HEK293 (cell line): Measurements from ENCODE around the gene AP5Z1.

Source experiments
- KLF16 ChIP-seq: fragments of 450-650 bp; formaldehyde crosslinking; IDR thresholded peaks from 2 replicates; pipeline ENCODE4 v1.5.1; 2017; ENCODE audit warnings: missing biosample characterization, missing genetic modification characterization
- YY1 ChIP-seq: fragments of 450-650 bp; formaldehyde crosslinking; IDR thresholded peaks from 2 replicates; pipeline ENCODE4 v1.5.1; 2018; ENCODE audit warnings: missing biosample characterization, missing genetic modification characterization
- YY2 ChIP-seq: fragments of 450-650 bp; formaldehyde crosslinking; IDR thresholded peaks from 2 replicates; pipeline ENCODE4 v1.5.1; 2016; ENCODE audit warnings: missing biosample characterization, missing genetic modification characterization
- ZFP69B ChIP-seq: fragments of 450-650 bp; formaldehyde crosslinking; IDR thresholded peaks from 2 replicates; pipeline ENCODE4 v1.5.1; 2016; ENCODE audit warnings: missing biosample characterization, missing genetic modification characterization
- ZNF623 ChIP-seq: fragments of 450-650 bp; formaldehyde crosslinking; IDR thresholded peaks from 2 replicates; pipeline ENCODE4 v1.5.1; 2016; ENCODE audit warnings: missing biosample characterization, missing genetic modification characterization
- ZNF707 ChIP-seq: fragments of 450-650 bp; formaldehyde crosslinking; IDR thresholded peaks from 2 replicates; pipeline ENCODE4 v1.5.1; 2016; ENCODE audit warnings: missing biosample characterization, missing genetic modification characterization
- ZNF777 ChIP-seq: fragments of 450-650 bp; formaldehyde crosslinking; IDR thresholded peaks from 2 replicates; pipeline ENCODE4 v1.5.1; 2017; ENCODE audit warnings: missing biosample characterization, missing genetic modification characterization, borderline replicate concordance
- TF ChIP-seq, protein P1 (sequence below): fragments of 450-650 bp; formaldehyde crosslinking; IDR thresholded peaks from 2 replicates; pipeline ENCODE4 v1.5.1; 2016; ENCODE audit warnings: missing biosample characterization, missing genetic modification characterization

DNA sequence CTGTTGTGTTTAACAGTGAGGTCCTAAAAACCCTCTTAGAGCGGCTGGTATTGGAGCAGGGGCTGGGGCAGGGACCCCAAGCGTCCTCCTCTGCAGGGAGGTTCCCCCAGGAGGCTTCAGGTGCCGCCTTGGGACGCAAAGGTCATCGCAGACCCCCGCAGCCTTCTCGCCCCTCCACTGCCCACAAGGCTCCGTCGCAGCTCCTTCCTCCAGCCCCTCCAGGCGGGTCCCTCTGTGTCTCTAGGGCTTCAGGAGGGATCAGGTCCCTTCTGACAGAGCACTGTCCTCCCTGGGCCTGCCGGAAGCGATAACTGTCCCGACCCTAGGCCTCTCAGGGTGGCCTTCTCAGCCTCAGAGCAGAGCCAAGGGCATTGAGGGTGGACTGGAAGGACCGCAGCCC, 26.1 kb upstream of the AP5Z1 start:
- TF ChIP-seq KLF16 (tag by site-specific recombination) (no peak), YY1 (tag by site-specific recombination) (no peak), ZNF623 (tag by site-specific recombination) (no peak), YY2 (tag by site-specific recombination) (no peak), ZFP69B (tag by site-specific recombination) (no peak), ZNF777 (no peak), ZNF707 (tag by site-specific recombination) (no peak)
- TF ChIP-seq, protein P1, sequence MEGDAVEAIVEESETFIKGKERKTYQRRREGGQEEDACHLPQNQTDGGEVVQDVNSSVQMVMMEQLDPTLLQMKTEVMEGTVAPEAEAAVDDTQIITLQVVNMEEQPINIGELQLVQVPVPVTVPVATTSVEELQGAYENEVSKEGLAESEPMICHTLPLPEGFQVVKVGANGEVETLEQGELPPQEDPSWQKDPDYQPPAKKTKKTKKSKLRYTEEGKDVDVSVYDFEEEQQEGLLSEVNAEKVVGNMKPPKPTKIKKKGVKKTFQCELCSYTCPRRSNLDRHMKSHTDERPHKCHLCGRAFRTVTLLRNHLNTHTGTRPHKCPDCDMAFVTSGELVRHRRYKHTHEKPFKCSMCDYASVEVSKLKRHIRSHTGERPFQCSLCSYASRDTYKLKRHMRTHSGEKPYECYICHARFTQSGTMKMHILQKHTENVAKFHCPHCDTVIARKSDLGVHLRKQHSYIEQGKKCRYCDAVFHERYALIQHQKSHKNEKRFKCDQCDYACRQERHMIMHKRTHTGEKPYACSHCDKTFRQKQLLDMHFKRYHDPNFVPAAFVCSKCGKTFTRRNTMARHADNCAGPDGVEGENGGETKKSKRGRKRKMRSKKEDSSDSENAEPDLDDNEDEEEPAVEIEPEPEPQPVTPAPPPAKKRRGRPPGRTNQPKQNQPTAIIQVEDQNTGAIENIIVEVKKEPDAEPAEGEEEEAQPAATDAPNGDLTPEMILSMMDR (tag by site-specific recombination), result no peak
